ENCODE measurements around the gene SAP30L. TPM values are rescaled to one million over a fixed set of nuclear protein-coding genes. Genes with fewer than 3 reads are reported as not detected.

Gene SAP30L
- total and polyA plus RNA-seq, 2 of the 4 experiments (the other 2 are of a cell fraction), result 9.7 to 17.6 TPM

GRCh38 chr5:154408811-154409210 is 37.0 kb upstream of the SAP30L start:
- Histone ChIP-seq H4K8ac (ENCODE audit: low read depth in 2 of 2, low read length in 2 of 2) (no peak overlapping the region), H3K18ac (ENCODE audit: low read depth, low read length) (no peak overlapping the region), H3K4ac (ENCODE audit: low read depth, low read length) (no peak overlapping the region), H2BK5ac (ENCODE audit: low read depth, low read length, poor library complexity, severe bottlenecking) (no peak overlapping the region), H3K79me1 (ENCODE audit: low read depth in 1 of 2, low read length in 2 of 2) (peaks cover 0 to 9% of the 10 kb centered on the region in 2 experiments; a peak in 2 of 4 replicates), H3K23ac (ENCODE audit: low read depth, low read length) (no peak overlapping the region), H4K20me1 (ENCODE audit: insufficient read depth, low read length) (no peaks in the 10 kb centered on the region), H3K27ac (ENCODE audit: insufficient read depth, low read length) (no peak overlapping the region), H3K56ac (ENCODE audit: extremely low read depth, insufficient read depth, low read length) (no peak overlapping the region), H4K91ac (ENCODE audit: insufficient read depth, low read depth, low read length) (no peak overlapping the region), H2BK120ac (ENCODE audit: low read depth, low read length) (no peak overlapping the region), H2BK15ac (ENCODE audit: low read depth, low read length) (no peak overlapping the region), H3K14ac (replicated peaks; ENCODE audit: low read depth, low read length) (no peak overlapping the region), H2AK5ac (ENCODE audit: low read depth, low read length) (no peak overlapping the region), H3K4me3 (ENCODE audit: insufficient read depth, low read depth, low read length) (no peak overlapping the region), H3K4me1 (ENCODE audit: control insufficient read depth, insufficient read depth, low read length) (peaks cover 3% of the 10 kb centered on the region; the same call in 1 of the 2 replicates), H2AFZ (replicated peaks; ENCODE audit: low read length, poor library complexity) (no peak overlapping the region), H2BK20ac (ENCODE audit: low read depth, low read length) (no peak overlapping the region), H3K4me2 (ENCODE audit: low read depth, low read length) (no peak overlapping the region), H3K27me3 (ENCODE audit: control insufficient read depth, insufficient read depth, low read length) (no peaks in the 10 kb centered on the region), H2AK9ac (replicated peaks; ENCODE audit: low read depth, low read length, poor library complexity) (no peak overlapping the region), H3K9me3 (ENCODE audit: control insufficient read depth, insufficient read depth, low read length) (no peaks in the 10 kb centered on the region), H4K5ac (ENCODE audit: low read depth, low read length) (no peak overlapping the region), H3K9ac (ENCODE audit: low read depth, low read length) (no peak overlapping the region), H3K36me3 (ENCODE audit: control insufficient read depth, insufficient read depth, low read length) (peaks cover 26% of the 10 kb centered on the region), H3K9me1 (ENCODE audit: insufficient read depth, low read length) (peaks cover 3% of the 10 kb centered on the region; the same call in 1 of the 2 replicates)
- 100% methylated on average over 2 of the region's 6 CpGs; no CpG with 5 or more reads in 1 of the 2 experiments for WGBS, 2 experiments (ENCODE audit: extremely low coverage in 2 of 2, insufficient read length in 1 of 2)
- no peak for TF ChIP-seq RAD21 (IDR thresholded peaks at IDR 0.05; ENCODE audit: low read length)
- no peak for TF ChIP-seq MAFK (IDR thresholded peaks at IDR 0.05; ENCODE audit: low read depth, low read length)
- no peak for TF ChIP-seq POLR2A (IDR thresholded peaks at IDR 0.05; ENCODE audit: low read depth, low read length)
- TF ChIP-seq MAZ (IDR thresholded peaks at IDR 0.05; ENCODE audit: borderline replicate concordance, low read depth, low read length), result no peak
- no peak for TF ChIP-seq MXI1 (IDR thresholded peaks at IDR 0.05; ENCODE audit: borderline replicate concordance, low read depth, low read length)
- dilution Hi-C loops (cut with HindIII; ENCODE audit: low sequenced_read_pairs, unreplicated experiment), result no loop called here
- ChIA-PET CTCF (interaction anchor here (0.5 to 1.1 kb wide), 2 partner anchors 212 to 430 kb away, joined by 3 read pairs; no protein-coding TSS in a partner anchor), POLR2A (ENCODE audit: unreplicated experiment) (no interaction called here)
- no TSS peak for BruUV-seq (replicated peaks)
- no peak for ATAC-seq (ENCODE audit: low read depth)
- intact Hi-C loops (cut with micrococcal nuclease), result no loop called here
- in situ Hi-C loops (cut with MboI; ENCODE audit: low sequenced_read_pairs), result loop anchor here (5.0 kb wide), 2 partner anchors 222 to 337 kb away; no protein-coding TSS in a partner anchor
- DNase-seq, result no peak

All from IMR-90 (cell line).